Medulla oblongata (tissue), 1 donor: ENCODE data around the gene CREB3L1.
A peak's percentile ranks its signal among the peaks of the same experiment; 100 is the strongest.

Experiments used
- DNase-seq: peaks from one replicate; pipeline ENCODE4 v3.0.0-alpha.2; 2015; ENCODE audit errors: extremely low spot score

Gene CREB3L1, protein sequence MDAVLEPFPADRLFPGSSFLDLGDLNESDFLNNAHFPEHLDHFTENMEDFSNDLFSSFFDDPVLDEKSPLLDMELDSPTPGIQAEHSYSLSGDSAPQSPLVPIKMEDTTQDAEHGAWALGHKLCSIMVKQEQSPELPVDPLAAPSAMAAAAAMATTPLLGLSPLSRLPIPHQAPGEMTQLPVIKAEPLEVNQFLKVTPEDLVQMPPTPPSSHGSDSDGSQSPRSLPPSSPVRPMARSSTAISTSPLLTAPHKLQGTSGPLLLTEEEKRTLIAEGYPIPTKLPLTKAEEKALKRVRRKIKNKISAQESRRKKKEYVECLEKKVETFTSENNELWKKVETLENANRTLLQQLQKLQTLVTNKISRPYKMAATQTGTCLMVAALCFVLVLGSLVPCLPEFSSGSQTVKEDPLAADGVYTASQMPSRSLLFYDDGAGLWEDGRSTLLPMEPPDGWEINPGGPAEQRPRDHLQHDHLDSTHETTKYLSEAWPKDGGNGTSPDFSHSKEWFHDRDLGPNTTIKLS

DNA sequence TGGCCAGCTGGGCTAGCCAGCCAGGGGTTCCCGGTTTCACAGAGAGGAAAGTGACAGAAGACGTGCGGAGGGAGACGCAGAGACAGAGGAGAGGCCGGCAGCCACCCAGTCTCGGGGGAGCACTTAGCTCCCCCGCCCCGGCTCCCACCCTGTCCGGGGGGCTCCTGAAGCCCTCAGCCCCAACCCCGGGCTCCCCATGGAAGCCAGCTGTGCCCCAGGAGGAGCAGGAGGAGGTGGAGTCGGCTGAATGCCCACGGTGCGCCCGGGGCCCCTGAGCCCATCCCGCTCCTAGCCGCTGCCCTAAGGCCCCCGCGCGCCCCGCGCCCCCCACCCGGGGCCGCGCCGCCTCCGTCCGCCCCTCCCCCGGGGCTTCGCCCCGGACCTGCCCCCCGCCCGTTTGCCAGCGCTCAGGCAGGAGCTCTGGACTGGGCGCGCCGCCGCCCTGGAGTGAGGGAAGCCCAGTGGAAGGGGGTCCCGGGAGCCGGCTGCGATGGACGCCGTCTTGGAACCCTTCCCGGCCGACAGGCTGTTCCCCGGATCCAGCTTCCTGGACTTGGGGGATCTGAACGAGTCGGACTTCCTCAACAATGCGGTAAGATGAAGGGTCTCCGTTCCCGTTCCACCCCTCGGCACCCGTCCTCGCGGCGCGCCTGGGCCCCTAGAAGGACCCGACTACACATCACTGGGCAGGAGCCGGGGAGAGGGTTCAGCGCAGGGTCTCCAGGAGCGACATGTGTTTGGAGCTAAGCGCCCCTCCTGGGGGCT lies at the start of gene CREB3L1:
Gene CREB3L1 (plus strand): TSS at position 41 of the 765 bp plus-strand sequence. CDS start 450 bp downstream, at position 491.
- no peak for DNase-seq

DNA sequence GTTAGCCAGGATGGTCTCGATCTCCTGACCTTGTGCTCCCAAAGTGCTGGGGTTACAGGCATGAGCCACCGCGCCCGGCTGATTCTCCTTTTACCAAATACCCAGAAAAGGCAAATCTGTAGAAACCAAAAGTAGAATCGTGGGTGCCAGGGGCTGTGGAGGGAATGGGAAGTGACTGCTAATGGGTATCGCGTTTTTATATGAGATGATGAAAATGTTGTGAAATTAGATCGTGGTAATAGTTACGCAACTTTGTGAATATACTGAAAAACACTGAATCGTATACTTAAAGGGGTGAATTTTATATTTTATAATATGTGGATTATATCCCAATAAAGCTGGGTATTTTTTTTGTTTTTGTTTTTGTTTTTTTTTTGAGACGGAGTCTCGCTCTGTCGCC lies 48.2 kb upstream of the CREB3L1 start:
- DNase-seq, result no peak

DNA sequence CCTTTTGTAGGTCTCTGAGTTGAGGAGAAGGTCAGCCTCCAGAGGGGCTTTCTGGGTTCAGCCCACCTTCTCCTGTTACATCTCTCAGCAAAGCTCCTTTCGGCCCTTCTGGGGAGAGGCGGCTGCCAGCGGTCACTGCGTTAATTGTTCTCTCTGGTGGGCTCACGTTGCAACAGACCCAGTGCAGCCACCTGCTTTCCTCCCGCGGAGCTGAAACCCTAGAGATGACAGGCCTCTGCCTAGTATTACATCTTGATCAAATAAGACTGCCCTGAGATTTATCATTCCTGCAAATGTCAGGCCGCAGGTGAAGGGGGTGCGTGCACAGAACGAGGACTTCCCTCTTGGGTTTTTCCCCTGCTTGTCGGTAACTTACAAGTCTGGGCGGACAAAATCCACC lies 43.2 kb upstream of the CREB3L1 start:
- DNase-seq, result no peak

DNA sequence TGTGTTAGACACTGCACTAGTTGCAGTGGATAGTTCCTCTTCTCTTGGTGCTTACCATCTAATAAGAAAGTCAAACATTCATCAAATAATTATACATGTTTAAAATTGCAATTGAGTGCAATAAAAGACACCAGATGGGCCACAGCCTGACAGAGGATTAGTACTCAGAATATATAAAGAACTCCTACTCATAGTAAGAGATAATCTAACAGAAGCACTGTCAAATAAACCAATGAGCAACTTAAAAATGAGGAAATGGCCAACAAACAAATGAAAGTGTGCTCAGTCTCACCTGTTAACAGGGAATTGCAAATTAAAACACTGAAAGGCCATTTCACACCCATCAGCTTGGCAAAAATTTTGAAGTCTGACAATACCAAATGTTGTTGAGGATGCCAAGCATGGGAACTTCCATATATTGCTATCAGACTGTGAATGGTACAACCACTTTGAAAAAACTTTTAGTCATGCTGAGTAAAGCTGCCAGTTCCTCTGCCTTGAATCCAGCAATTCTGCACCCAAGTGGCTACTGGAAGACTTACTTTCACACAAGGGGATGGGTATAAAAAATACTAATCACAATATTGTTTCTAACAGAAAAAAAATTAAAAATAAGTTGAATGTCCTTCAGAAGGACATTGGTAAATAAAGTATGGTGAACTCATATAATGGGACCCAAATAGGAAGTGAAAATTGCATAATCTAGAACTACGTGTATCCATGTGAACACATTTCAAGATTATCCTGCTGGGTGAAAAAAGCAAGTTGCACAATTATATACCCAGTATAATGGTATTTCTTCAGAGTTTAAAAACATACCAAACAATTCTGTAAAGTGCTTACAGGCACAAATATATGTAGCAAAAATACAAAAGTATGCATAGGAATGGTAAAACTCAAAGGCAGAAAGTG lies 41.4 kb upstream of the CREB3L1 start:
- no peak for DNase-seq

DNA sequence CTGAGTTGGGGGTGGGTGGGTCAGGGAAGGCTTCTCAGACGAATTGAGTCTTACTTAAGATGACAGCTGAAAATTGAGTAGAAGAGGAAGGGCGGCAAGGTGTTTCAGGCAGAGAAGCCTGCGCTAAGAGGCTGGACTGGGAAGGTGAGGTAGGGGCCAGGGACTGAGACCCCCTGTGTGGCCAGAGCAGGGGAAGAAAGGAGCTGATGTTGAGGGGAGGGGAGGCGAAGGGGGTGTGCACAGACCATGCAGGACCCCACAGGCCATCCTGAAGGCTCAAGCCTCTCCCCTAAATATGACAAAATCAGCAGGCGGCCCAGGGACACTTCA lies 40.6 kb upstream of the CREB3L1 start:
- DNase-seq, result no peak

DNA sequence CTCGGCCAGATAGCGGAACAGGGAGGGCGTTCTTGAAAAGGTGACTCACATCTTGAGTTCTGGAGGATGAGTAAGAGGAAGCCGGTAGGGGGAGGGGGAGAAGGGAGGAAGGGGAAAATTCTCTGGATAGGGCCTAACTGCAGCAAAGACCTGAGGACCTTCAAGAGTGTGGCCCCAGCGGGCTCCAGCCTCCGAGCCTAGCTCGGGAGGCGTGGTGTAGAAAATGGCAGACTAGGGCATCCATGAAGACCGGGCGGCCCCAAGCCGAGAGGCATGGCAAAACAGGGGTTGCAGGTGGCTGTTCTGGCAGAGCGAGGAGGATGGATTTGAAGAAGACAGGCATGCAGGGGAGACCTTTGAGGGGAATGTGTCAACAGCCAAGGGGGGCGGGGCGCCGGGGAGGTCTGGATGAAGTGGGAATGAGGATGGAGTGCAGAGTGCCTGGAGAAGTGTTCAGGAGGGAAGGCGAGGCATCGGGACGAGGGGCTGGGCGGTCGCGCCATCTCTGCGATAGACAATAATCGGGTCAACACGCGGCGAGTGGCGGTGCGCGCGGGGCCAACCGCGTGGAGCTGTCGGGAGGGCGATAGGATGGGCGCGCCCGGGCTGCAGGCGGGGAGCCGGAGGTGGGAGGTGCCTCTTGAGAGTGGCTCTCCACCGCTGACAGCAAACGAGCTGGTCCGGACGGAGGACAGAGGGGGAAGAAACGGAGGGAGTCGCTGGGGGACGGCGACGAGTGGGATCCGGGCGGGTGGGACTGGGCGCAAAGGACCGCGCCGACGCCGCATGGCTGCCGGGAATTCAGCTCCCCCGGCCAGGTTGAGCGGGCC lies 40.0 kb upstream of the CREB3L1 start:
- DNase-seq, result no peak

DNA sequence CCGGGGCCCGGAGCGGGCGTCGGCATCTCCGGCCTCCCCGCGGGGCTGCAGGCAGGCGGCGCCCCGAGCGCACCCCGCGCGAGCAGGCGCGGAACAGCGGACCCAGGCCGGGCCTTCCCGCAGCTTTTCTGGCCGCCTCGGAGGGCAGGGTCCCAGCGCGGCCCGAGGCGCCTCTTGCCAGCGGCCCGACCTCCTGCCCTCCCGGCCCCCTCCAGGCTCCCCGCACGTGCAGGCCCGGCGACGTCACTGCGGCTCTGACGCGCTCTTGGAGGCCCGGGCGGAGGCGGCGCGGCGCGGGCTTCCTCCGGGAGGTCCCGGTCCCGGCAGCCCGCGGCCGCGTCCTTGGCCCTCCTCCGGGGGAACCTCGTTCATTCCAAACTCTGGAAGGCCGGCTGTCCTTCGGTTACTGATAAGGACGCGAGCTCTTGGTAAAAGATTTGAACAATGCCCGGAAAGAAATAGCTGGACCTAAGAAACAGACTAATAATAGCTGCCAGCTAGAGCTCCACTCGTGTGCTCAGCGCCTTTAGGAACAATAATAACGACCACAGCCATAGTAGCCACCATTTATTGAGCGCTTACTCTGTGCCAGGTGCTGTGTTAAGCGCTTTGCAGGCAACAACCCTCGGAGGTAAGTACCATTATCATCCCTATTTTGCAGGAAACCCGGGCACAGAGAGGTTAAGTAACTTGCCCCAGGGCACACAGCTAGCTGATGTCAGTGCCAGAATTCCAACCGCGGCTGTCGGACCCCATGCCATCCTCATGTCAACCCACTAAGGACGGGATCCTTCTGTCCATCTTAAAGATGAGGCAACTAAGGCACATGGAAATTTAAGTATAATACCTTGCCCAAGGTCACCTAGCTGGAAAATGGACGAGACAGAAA lies 39.1 kb upstream of the CREB3L1 start:
- DNase-seq, result no peak

DNA sequence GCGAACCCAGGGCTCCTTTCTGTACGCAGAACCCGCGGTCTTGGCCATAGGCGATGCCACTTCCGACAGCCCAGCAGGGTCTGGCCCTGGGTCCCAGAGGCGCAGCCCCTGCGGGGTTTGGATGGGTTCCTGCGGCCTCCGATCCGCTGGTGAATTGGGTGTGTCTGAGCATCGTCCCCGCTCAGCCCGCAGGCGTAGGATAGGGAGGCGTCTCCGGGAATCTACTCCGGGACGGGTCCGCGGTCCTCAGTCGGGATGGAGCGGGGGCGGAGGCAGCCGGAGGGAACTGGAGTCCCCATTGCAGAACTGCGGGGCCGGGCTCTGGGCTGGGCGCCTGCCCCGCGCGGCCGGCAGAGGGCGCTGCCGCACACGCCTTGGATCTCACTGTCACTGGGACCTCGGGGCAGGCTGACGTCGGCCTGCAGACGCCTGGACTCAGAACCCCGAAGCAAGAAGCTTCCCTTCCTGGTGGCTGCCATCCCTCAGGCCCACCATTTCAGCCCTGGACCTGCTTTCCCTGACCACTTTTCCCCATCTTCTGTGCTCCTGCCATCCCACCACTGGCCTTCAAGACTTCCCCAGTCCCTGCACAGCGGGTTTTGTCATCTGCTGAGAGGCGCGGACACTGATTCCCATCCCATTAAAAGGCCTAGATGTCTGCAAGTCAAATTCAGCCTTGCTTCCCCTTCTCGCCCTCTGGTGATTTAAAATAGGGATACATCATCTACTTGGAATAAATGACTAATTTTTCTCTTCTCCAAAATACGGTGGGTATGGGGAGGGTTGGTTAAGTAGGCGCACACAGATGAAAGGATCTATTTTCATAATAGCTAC lies 38.3 kb upstream of the CREB3L1 start:
- DNase-seq, result peak; percentile 80

DNA sequence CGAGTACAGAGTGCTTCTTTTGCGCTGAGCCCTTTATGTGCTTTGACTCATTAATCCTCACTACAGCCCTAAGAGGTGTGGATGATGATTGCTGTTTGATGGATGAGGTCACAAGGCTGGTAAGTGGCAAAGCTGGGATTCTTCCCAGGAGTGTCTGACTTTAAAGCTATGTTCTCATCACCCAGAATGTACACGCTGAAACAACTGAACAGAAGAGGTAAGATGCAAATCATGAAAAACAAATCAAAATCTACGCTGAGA lies 37.7 kb upstream of the CREB3L1 start:
- no peak for DNase-seq

DNA sequence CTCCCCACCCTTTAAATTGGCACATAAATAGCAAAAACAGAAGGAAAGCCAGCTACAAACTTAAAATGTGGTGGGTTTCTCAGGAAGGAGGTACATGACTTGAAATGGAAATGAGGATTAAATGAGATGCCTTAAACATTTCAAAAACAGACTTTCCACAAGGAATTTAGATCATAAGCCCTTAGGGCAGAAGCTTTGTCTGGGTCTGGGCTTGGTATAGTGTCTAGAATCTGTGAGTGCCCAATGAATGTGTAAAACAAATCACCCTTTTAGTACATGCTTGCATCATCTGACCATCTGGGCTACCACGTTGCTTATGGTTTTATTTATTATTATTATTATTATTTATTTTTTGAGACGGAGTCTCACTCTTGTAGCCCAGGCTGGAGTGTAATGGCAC lies 37.1 kb upstream of the CREB3L1 start:
- no peak for DNase-seq

DNA sequence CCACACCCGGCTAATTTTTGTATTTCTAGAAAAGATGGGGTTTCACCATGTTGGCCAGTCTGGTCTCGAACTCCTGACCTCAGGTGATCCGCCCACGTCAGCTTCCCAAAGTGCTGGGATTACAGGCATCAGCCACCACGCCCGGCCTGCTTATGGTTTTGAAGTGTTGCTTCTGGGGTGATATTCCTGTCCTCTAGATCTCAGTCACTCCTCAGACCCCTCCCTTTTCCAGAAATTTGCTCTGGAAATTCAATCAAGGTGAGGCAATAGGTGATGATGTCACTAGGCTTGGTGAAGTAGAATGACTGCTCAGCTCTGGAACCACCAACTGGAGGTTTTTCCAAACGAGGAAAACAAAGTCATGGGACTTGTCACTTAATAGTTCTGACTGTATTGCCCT lies 36.6 kb upstream of the CREB3L1 start:
- no peak for DNase-seq

DNA sequence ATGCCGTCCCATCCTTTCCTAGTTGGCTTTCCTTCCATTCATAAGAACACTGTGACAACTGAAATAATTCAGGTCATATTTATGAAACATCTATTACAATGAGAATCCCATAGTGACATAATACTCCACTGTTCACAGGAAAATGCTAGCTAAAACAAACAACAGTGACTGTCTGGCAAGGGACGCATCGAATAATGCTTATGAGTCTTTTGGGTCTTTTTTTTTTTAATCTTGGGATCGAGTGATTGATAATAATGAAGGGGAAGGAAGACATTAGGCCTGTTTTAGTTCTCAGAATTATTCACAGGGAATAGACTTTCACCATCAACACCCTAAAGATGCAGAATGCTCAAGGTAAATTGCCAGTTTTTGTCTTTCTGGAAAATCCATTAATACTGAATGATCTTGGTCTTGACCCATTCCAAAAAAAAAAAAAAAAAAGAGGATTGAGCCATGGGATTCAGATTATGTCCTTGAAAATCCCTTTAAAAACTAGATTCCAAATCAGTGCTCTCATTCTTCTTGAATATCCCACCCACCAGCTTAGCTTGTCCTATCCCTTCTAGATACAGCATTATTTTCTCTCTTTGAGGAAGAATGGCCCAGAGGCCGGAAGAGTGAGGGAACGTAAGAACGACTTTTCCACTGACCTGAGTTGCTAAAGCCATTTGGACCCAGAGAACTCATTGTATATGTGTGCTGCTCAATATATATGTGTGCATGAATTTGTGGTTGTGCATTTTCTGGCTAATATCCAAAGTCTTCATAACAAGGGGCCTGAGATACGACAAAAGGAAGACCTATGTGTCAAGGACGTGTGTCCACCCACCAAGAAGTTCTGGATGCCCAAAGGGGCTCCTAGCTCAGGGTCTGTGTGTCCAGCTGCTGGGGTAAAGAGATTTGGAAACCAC lies 35.2 kb upstream of the CREB3L1 start:
- no peak for DNase-seq

DNA sequence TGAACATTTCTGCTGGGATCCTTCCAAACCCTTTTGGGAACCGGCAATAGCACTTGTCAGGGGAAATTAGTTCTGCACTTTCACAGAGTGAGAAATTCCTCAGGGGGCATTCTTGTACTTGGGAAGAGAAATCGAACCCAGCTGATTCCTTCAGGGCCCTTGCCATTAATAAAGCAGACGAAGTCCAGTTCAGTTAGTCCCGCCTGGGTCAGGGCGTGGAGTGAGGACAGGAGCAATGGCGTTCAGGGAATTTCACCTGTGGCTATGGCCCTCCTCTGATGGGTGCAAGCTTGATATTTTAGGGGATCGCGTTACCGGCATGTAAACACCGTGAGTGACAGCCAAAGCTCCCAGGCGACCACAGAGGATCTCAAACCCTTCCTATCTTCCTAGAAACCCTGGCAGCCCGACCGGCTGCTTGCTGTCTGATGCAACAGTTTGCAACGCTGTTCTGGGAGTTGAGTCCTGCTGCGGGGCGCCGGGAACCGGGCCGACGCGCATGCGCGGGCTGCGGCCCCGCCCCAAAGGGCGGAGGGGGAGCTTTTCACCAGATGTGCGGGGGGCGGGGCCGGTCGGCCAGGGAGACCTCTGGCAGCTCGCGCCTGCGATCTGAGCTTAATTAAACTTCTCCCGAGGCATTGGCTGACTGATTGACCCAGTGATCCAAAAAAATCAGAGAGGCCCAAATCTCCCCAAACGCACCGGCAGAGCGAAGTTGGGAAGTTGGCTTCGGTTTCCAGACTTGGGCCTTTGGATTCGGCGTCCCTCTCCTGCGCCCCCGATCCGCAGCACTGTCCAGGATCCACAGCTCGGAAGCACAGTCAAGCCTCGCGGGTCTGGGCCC lies 34.3 kb upstream of the CREB3L1 start:
- DNase-seq, result peak; percentile 90

DNA sequence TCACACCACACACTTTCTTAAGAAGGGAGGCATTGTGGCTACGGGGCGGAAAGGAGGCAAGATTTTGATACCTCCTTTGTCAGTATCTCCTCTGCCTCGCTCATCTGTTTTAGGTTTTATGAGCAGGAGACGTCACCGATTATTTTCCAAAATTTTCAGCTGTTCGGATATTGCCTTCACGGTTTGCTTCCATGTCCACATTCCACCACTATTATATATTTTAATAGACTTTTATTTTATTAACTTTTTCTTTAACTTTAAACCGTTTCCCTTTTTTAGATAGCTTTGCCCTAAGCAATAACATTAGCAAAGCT lies 33.7 kb upstream of the CREB3L1 start:
- no peak for DNase-seq

DNA sequence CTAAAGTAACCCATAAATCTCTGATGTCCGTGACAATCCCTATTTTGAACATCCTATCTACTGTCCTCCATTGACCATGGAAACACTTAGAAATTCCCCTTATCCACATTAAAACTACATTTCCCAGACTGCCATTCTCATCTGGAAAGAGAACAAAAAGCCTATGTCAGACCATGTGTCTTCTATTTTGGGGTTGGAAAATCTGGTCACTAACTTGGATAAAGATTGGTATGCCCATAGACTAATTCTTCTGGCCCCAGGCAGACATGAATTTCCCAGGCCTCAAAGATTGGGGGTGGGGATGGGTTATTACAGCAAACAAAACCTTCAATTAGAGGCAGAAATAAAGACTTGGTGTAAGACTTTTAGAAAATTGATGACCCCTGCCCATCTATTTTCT lies 30.9 kb upstream of the CREB3L1 start:
- DNase-seq, result no peak

DNA sequence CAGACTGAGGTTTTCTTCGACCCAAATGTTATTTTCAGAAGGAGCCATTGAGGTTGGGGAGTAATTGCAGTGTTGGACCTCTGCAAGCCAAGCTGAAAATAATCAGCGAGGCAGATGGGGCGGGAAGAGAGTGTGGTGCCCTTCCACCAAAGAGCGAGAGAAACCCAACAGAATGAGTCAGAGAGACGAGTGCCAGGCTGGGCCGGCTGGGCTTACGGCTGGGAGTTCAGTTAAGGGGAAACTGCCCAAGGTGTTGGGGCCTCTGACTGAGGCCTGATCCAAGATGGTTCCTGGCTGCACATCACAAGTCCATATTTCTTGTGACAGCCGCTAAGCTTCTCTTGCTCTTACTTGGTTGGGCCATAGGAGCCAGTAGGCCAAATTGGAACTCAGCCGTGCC lies 30.4 kb upstream of the CREB3L1 start:
- DNase-seq, result no peak

DNA sequence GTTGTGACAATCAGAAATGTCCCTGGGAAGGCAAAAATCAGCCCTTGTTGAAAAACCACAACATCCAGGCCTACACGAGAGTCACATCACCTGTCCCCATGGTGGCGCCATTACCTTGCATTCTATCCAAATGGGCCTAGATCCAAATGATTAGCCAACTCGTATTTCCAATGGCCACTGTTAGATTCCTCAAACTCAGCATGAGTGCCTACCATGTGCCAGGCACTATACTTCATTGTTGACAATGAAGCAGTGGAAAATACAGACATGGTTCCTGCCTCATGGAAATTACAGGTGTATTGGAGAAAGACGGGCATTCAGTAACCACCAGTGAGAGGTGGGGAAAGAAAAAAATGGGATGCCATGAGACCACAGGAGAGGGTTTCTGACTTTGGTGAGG lies 29.8 kb upstream of the CREB3L1 start:
- no peak for DNase-seq
